Measurements from ENCODE around the gene CLIC6. TPM values are rescaled to one million over a fixed set of nuclear protein-coding genes. Genes with fewer than 3 reads are reported as not detected.

The CLIC6 gene
- total RNA-seq, 4 donors from 2014 or later, result 2.5 to 10.0 (median 3.7) TPM

DNA sequence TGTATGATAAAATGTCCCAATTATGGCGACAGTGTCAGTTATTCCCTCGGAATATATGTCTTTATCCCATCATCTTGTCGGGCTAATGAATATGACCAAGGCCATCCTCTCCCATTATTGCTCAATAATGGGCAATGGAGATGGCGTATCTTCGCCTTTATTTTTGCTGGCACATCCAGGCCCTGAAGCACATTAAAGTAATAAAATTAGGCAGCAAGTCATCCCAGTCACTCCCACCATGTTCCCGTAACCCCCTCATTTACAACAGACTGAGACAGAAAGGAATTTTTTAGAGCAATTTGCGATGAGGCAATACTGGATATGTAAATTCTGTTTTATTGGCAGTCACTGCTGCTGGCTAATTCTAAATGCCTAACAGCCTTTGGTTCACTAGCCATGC lies 35.3 kb downstream of the CLIC6 start:
- Histone ChIP-seq H3K27ac (peak overlapping the region; percentile 70), H3K4me3 (no peak overlapping the region), H3K36me3 (no peaks in the 10 kb centered on the region), H3K27me3 (no peaks in the 10 kb centered on the region), H3K9me3 (no peaks in the 10 kb centered on the region), H3K4me1 (peaks cover 37% of the 10 kb centered on the region)
- TF ChIP-seq CTCF (IDR thresholded peaks at IDR 0.05), result no peak
- TF ChIP-seq POLR2AphosphoS5 (IDR thresholded peaks at IDR 0.05), result peak in 2 of 3 donors; percentile 87 to 90
- DNase-seq (ENCODE audit: low spot score in 2 of 2), result no peak
- 38% methylated on average over 7 of the region's 7 CpGs for WGBS

GRCh38 chr21:34705011-34705410 lies 36.2 kb downstream of the CLIC6 start:
- DNase-seq (ENCODE audit: low spot score in 2 of 2), result no peak
- H3K4me1 ChIP-seq, result peaks cover 37% of the 10 kb centered on the region
- H3K27me3 ChIP-seq, result no peaks in the 10 kb centered on the region
- peak overlapping the region; percentile 66 for H3K27ac ChIP-seq
- H3K9me3 ChIP-seq, result no peaks in the 10 kb centered on the region
- H3K4me3 ChIP-seq, result no peak overlapping the region
- H3K36me3 ChIP-seq, result no peaks in the 10 kb centered on the region
- no peak for TF ChIP-seq POLR2AphosphoS5 (IDR thresholded peaks at IDR 0.05)
- TF ChIP-seq CTCF (IDR thresholded peaks at IDR 0.05), result no peak
- TF ChIP-seq POLR2A (IDR thresholded peaks at IDR 0.05), result no peak
- TF ChIP-seq EP300 (IDR thresholded peaks at IDR 0.05), result no peak
- 62% methylated on average over 9 of the region's 9 CpGs for WGBS

DNA sequence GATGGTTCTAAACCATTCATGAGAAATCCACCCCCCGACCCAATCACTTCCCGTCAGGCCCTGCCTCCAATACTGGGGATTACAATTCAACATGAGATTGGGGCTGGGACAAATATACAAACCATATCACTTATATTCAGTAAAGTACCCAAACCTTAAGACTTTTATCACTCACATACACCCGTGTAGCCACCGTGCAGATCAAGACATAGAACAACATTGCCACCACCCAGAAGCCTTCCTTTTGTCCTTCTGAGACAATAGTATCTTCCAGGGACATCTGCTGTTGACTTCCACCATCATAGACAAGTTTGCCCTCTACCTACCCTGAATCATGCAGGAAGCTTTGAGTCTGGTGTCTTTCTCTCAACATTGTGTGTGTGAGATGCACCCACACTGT lies 37.5 kb downstream of the CLIC6 start:
- DNase-seq (ENCODE audit: low spot score in 2 of 2), result no peak
- Histone ChIP-seq H3K9me3 (no peaks in the 10 kb centered on the region), H3K4me1 (peaks cover 37% of the 10 kb centered on the region), H3K36me3 (no peaks in the 10 kb centered on the region), H3K4me3 (no peak overlapping the region), H3K27me3 (no peaks in the 10 kb centered on the region), H3K27ac (no peak overlapping the region)
- TF ChIP-seq EP300 (IDR thresholded peaks at IDR 0.05), result no peak
- no peak for TF ChIP-seq POLR2AphosphoS5 (IDR thresholded peaks at IDR 0.05)
- no peak for TF ChIP-seq CTCF (IDR thresholded peaks at IDR 0.05)
- TF ChIP-seq POLR2A (IDR thresholded peaks at IDR 0.05), result no peak
- 91% methylated on average over 4 of the region's 4 CpGs for WGBS

- H3K27ac ChIP-seq, result no peak overlapping the region
- H3K9me3 ChIP-seq, result no peaks in the 10 kb centered on the region
- no peaks in the 10 kb centered on the region for H3K27me3 ChIP-seq
- no peaks in the 10 kb centered on the region for H3K36me3 ChIP-seq
- H3K4me1 ChIP-seq, result peaks cover 29% of the 10 kb centered on the region
- TF ChIP-seq POLR2AphosphoS5 (IDR thresholded peaks at IDR 0.05) (no peak), CTCF (IDR thresholded peaks at IDR 0.05) (no peak), EP300 (IDR thresholded peaks at IDR 0.05) (no peak), POLR2A (IDR thresholded peaks at IDR 0.05) (no peak)
- no peak for DNase-seq (ENCODE audit: low spot score in 2 of 2)
- WGBS, result 82% methylated on average over 8 of the region's 8 CpGs
- H3K4me3 ChIP-seq, result no peak overlapping the region
Observed at GRCh38 chr21:34707876-34708325, 39.1 kb downstream of the CLIC6 start.

- no peak for DNase-seq (ENCODE audit: low spot score in 2 of 2)
- H3K36me3 ChIP-seq, result no peaks in the 10 kb centered on the region
- H3K4me1 ChIP-seq, result no peaks in the 10 kb centered on the region
- H3K9me3 ChIP-seq, result no peaks in the 10 kb centered on the region
- TF ChIP-seq CTCF (IDR thresholded peaks at IDR 0.05) (no peak), POLR2AphosphoS5 (IDR thresholded peaks at IDR 0.05) (no peak), EP300 (IDR thresholded peaks at IDR 0.05) (no peak), POLR2A (IDR thresholded peaks at IDR 0.05) (no peak)
- no peaks in the 10 kb centered on the region for H3K27me3 ChIP-seq
- no peak overlapping the region for H3K4me3 ChIP-seq
- H3K27ac ChIP-seq, result no peak overlapping the region
- 81% methylated on average over 1 of the region's 1 CpG for WGBS
Observed at GRCh38 chr21:34713621-34714020, 44.8 kb downstream of the CLIC6 start.

Data from suprapubic skin (tissue), 4 donors.